Stimulated activated CD8-positive, alpha-beta memory T cell treated with anti-CD3 and anti-CD28 coated beads, Interleukin-2, amount 100 ng/mL, for 1 hour (primary cell): Measurements from ENCODE around the gene MON2.

ENCODE experiments used
- DNase-seq, 2 donors: peaks; one replicate each; pipeline ENCODE4 v3.0.0-alpha.2; 2020; ENCODE audit warnings: low read depth in 2 of 2

MON2 gene

GRCh38 chr12:62613081-62613480 is 146.5 kb downstream of the MON2 start:
- DNase-seq, result no peak

GRCh38 chr12:62618319-62618718 is 151.7 kb downstream of the MON2 start:
- DNase-seq, result no peak

- no peak for DNase-seq
Measured at GRCh38 chr12:62618930-62619329, 152.3 kb downstream of the MON2 start.

GRCh38 chr12:62621101-62621638 is 154.5 kb downstream of the MON2 start:
- no peak for DNase-seq

GRCh38 chr12:62622177-62622576 is 155.6 kb downstream of the MON2 start:
- no peak for DNase-seq

GRCh38 chr12:62625228-62625627 is 158.6 kb downstream of the MON2 start:
- DNase-seq, result no peak

- DNase-seq, result no peak
Measured at GRCh38 chr12:62627181-62627580, 160.6 kb downstream of the MON2 start.

- no peak for DNase-seq
Measured at GRCh38 chr12:62629413-62629812, 162.8 kb downstream of the MON2 start.

GRCh38 chr12:62629971-62630739 is 163.5 kb downstream of the MON2 start:
- DNase-seq, result no peak

GRCh38 chr12:62631471-62632410 is 165.1 kb downstream of the MON2 start:
- DNase-seq, result no peak

- no peak for DNase-seq
Measured at GRCh38 chr12:62632411-62632918, 165.8 kb downstream of the MON2 start.

GRCh38 chr12:62635649-62636048 is 169.0 kb downstream of the MON2 start:
- no peak for DNase-seq

GRCh38 chr12:62637679-62638078 is 171.1 kb downstream of the MON2 start:
- DNase-seq, result no peak

- DNase-seq, result no peak
Measured at GRCh38 chr12:62640910-62641448, 174.4 kb downstream of the MON2 start.

- DNase-seq, result no peak
Measured at GRCh38 chr12:62642486-62642885, 175.9 kb downstream of the MON2 start.

GRCh38 chr12:62643486-62643885 is 176.9 kb downstream of the MON2 start:
- no peak for DNase-seq

- DNase-seq, result no peak
Measured at GRCh38 chr12:62646566-62646965, 179.9 kb downstream of the MON2 start.

GRCh38 chr12:62647586-62647985 is 181.0 kb downstream of the MON2 start:
- DNase-seq, result no peak

GRCh38 chr12:62649412-62650138 is 182.9 kb downstream of the MON2 start:
- DNase-seq, result no peak
